ENCODE data around the gene ZNF778. TPM values are rescaled to one million over a fixed set of nuclear protein-coding genes. Genes with fewer than 3 reads are reported as not detected.

Gene ZNF778
- total and polyA plus RNA-seq, 2 of the 13 experiments (the other 11 are each of a cell fraction or from before 2014, with no cell fraction given), result 3.8 to 7.2 TPM

- peak; percentile 83; the same call in 1 of the 2 replicates for TF ChIP-seq ZNF768 (CRISPR knock-in tag; IDR thresholded peaks at IDR 0.05)
- TF ChIP-seq ATAD3A (CRISPR knock-in tag; IDR thresholded peaks at IDR 0.05), result no peak
- TF ChIP-seq PATZ1 (CRISPR knock-in tag; IDR thresholded peaks at IDR 0.05), result 0 out of 2 replicates have a peak, but pooled peaks have one; percentile 1
- TF ChIP-seq, protein P1, sequence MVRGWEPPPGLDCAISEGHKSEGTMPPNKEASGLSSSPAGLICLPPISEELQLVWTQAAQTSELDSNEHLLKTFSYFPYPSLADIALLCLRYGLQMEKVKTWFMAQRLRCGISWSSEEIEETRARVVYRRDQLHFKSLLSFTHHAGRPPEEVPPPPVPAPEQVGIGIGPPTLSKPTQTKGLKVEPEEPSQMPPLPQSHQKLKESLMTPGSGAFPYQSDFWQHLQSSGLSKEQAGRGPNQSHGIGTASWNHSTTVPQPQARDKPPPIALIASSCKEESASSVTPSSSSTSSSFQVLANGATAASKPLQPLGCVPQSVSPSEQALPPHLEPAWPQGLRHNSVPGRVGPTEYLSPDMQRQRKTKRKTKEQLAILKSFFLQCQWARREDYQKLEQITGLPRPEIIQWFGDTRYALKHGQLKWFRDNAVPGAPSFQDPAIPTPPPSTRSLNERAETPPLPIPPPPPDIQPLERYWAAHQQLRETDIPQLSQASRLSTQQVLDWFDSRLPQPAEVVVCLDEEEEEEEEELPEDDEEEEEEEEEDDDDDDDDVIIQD (CRISPR knock-in tag; IDR thresholded peaks at IDR 0.05; ENCODE audit: low read depth), result no peak
- TF ChIP-seq HES4 (CRISPR knock-in tag; IDR thresholded peaks at IDR 0.05; ENCODE audit: borderline replicate concordance), result no peak
- TF ChIP-seq, protein P2, sequence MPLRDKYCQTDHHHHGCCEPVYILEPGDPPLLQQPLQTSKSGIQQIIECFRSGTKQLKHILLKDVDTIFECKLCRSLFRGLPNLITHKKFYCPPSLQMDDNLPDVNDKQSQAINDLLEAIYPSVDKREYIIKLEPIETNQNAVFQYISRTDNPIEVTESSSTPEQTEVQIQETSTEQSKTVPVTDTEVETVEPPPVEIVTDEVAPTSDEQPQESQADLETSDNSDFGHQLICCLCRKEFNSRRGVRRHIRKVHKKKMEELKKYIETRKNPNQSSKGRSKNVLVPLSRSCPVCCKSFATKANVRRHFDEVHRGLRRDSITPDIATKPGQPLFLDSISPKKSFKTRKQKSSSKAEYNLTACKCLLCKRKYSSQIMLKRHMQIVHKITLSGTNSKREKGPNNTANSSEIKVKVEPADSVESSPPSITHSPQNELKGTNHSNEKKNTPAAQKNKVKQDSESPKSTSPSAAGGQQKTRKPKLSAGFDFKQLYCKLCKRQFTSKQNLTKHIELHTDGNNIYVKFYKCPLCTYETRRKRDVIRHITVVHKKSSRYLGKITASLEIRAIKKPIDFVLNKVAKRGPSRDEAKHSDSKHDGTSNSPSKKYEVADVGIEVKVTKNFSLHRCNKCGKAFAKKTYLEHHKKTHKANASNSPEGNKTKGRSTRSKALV (CRISPR knock-in tag; IDR thresholded peaks at IDR 0.05), result no peak
- TF ChIP-seq MYC (CRISPR knock-in tag; IDR thresholded peaks at IDR 0.05; ENCODE audit: borderline replicate concordance), result peak; percentile 58; the same call in 1 of the 2 replicates
- no peak for TF ChIP-seq POGZ (CRISPR knock-in tag; IDR thresholded peaks at IDR 0.05)
- no peak for TF ChIP-seq KMT2B (CRISPR knock-in tag; IDR thresholded peaks at IDR 0.05)
- TF ChIP-seq TFDP1 (CRISPR knock-in tag; IDR thresholded peaks at IDR 0.05; ENCODE audit: borderline replicate concordance), result no peak
- 0 out of 2 replicates have a peak, but pooled peaks have one; percentile 16 for TF ChIP-seq AHR (CRISPR knock-in tag; IDR thresholded peaks at IDR 0.05)
- no peak for TF ChIP-seq TRIM22 (IDR thresholded peaks at IDR 0.05)
- TF ChIP-seq KLF6 (CRISPR knock-in tag; IDR thresholded peaks at IDR 0.05), result no peak
- no peak for TF ChIP-seq SOX6 (IDR thresholded peaks at IDR 0.05)
- TF ChIP-seq SOX6 (CRISPR knock-in tag; IDR thresholded peaks at IDR 0.05), result no peak
- peak; percentile 49; the same call in 1 of the 2 replicates for TF ChIP-seq MXD4 (CRISPR knock-in tag; IDR thresholded peaks at IDR 0.05)
- TF ChIP-seq GMEB2 (CRISPR knock-in tag; IDR thresholded peaks at IDR 0.05; ENCODE audit: low read depth), result no peak
- no peak for TF ChIP-seq ZNF224 (CRISPR knock-in tag; IDR thresholded peaks at IDR 0.05)
- TF ChIP-seq HIVEP1 (CRISPR knock-in tag; IDR thresholded peaks at IDR 0.05), result no peak
- no peak for TF ChIP-seq MATR3 (CRISPR knock-in tag; IDR thresholded peaks at IDR 0.05)
- TF ChIP-seq ZNF274 (CRISPR knock-in tag; IDR thresholded peaks at IDR 0.05), result no peak
Observed at GRCh38 chr16:89199241-89200123, 18.0 kb upstream of the ZNF778 start (continued).

Measured in HepG2 (cell line).